Left renal pelvis (tissue), 4 donors: ENCODE results near the gene AP2B1. TPM values are rescaled to one million over a fixed set of nuclear protein-coding genes. Genes with fewer than 3 reads are reported as not detected.
"Not testable (repeated sequence)": the region's sequence is repeated elsewhere in the genome, so short reads cannot be mapped to it uniquely, and the experiment has no call there.

Source experiments
- DNase-seq, 4 donors: peaks; one replicate each; pipeline ENCODE4 v3.0.0-alpha.2; 2013; ENCODE audit warnings: low read depth in 4 of 4, low spot score in 3 of 4
- polyA plus RNA-seq, 4 donors: library from polyadenylated mRNA; unstranded; fragments of 120-200 nt; gene quantifications; one replicate each; pipeline ENCODE4 v1.2.1, GENCODE V29; 2013; ENCODE audit not compliant: insufficient read length in 4 of 4

AP2B1 gene
- polyA plus RNA-seq = 100 to 1,000 TPM; 114 to 142 (median 127) TPM

GRCh38 chr17:35587074-35587961, at the start of gene AP2B1:
TSS of gene AP2B1 (plus strand) at chr17:35587322. CDS start at chr17:35594031, 6,709 bp downstream.
- DNase-seq = peak; percentile 94 to 96 (median 94)

GRCh38 chr17:35537601-35538141, 49.5 kb upstream of the AP2B1 start, which contains the start of gene SLFN12L:
TSS of gene SLFN12L (minus strand) at chr17:35537678. CDS start at chr17:35522364, 15,314 bp downstream.
- DNase-seq = no peak

- DNase-seq = no peak
Measured at GRCh38 chr17:35539659-35540026, 47.5 kb upstream of the AP2B1 start.

GRCh38 chr17:35540589-35541404, 46.3 kb upstream of the AP2B1 start:
- DNase-seq = no peak

- DNase-seq = no peak
Measured at GRCh38 chr17:35541434-35541833, 45.7 kb upstream of the AP2B1 start.

GRCh38 chr17:35542990-35543389, 44.1 kb upstream of the AP2B1 start:
- DNase-seq = no peak

GRCh38 chr17:35543856-35544255, 43.3 kb upstream of the AP2B1 start:
- DNase-seq = no peak

GRCh38 chr17:35545150-35545549, 42.0 kb upstream of the AP2B1 start:
- no peak for DNase-seq

- no peak for DNase-seq
Measured at GRCh38 chr17:35546487-35546886, 40.6 kb upstream of the AP2B1 start.

GRCh38 chr17:35548208-35548810, 38.8 kb upstream of the AP2B1 start:
- DNase-seq = no peak

- no peak for DNase-seq
Measured at GRCh38 chr17:35548978-35549377, 38.1 kb upstream of the AP2B1 start.

GRCh38 chr17:35553310-35553709, 33.8 kb upstream of the AP2B1 start:
- no peak for DNase-seq

GRCh38 chr17:35554668-35555067, 32.5 kb upstream of the AP2B1 start:
- DNase-seq = no peak

- no peak for DNase-seq
Measured at GRCh38 chr17:35555691-35556090, 31.4 kb upstream of the AP2B1 start.

- DNase-seq = no peak
Measured at GRCh38 chr17:35557353-35557752, 29.8 kb upstream of the AP2B1 start.

GRCh38 chr17:35559495-35560210, 27.5 kb upstream of the AP2B1 start:
- no peak for DNase-seq

GRCh38 chr17:35560703-35561102, 26.4 kb upstream of the AP2B1 start, which contains the start of gene SLFN14:
TSS of gene SLFN14 (minus strand) at chr17:35560819. CDS start at chr17:35558062, 2,757 bp downstream.
- DNase-seq = no peak

- not testable (repeated sequence) for DNase-seq
Measured at GRCh38 chr17:35563181-35563580, 23.9 kb upstream of the AP2B1 start.

- DNase-seq = no peak
Measured at GRCh38 chr17:35566968-35567367, 20.2 kb upstream of the AP2B1 start.

GRCh38 chr17:35568561-35568960, 18.6 kb upstream of the AP2B1 start:
- no peak for DNase-seq
